DOHH2 (cell line): ENCODE data around the gene PPM1M.

Experiments used
- H3F3A ChIP-seq: fragments of 200-600 bp; sonication (generic), shearing (Covaris generic); 2 replicates; pipeline ENCODE4 v1.6.0; 2016; ENCODE audit warnings: antibody characterized with exemption, mild to moderate bottlenecking; ENCODE audit not compliant: control insufficient read depth, insufficient read depth
- H3K27ac ChIP-seq: fragments of 200-600 bp; sonication (generic); 2 replicates; pipeline ENCODE4 v1.5.1; 2014; ENCODE audit warnings: low read depth, mild to moderate bottlenecking, low read length, moderate library complexity
- H3K27me3 ChIP-seq: fragments of 200-600 bp; sonication (generic); 2 replicates; pipeline ENCODE4 v1.6.1; 2014; ENCODE audit warnings: mild to moderate bottlenecking, low read length, mixed read lengths; ENCODE audit not compliant: control insufficient read depth
- H3K36me3 ChIP-seq: fragments of 200-600 bp; sonication (generic); 2 replicates; pipeline ENCODE4 v1.6.1; 2014; ENCODE audit warnings: mild to moderate bottlenecking, low read length, moderate library complexity, mixed read lengths; ENCODE audit not compliant: control insufficient read depth
- H3K4me1 ChIP-seq: fragments of 200-600 bp; sonication (generic); 2 replicates; pipeline ENCODE4 v1.6.1; 2014; ENCODE audit warnings: mild to moderate bottlenecking, low read length, mixed read lengths; ENCODE audit not compliant: control insufficient read depth
- H3K4me2 ChIP-seq: fragments of 200-600 bp; sonication (generic); 2 replicates; pipeline ENCODE4 v1.6.0; 2014; ENCODE audit warnings: mild to moderate bottlenecking, low read length, moderate library complexity
- H3K4me3 ChIP-seq: fragments of 200-600 bp; sonication (generic); 2 replicates; pipeline ENCODE4 v1.5.1; 2014; ENCODE audit warnings: mild to moderate bottlenecking, low read length, mixed read lengths
- H3K79me2 ChIP-seq: fragments of 200-600 bp; sonication (generic); 2 replicates; pipeline ENCODE4 v1.6.1; 2014; ENCODE audit warnings: mild to moderate bottlenecking, low read length, mixed read lengths; ENCODE audit not compliant: control insufficient read depth
- H3K9me2 ChIP-seq: fragments of 200-600 bp; sonication (generic); replicated peaks from 2 replicates; pipeline ENCODE4 v1.6.1; 2014; ENCODE audit warnings: mild to moderate bottlenecking, low read length, mixed read lengths; ENCODE audit not compliant: control insufficient read depth
- H3K9me3 ChIP-seq: fragments of 200-600 bp; sonication (generic); 2 replicates; pipeline ENCODE4 v1.6.1; 2014; ENCODE audit warnings: antibody characterized with exemption, low read length, mixed read lengths; ENCODE audit not compliant: control insufficient read depth, insufficient read depth
- H4K20me1 ChIP-seq: fragments of 200-600 bp; sonication (generic); 2 replicates; pipeline ENCODE4 v1.6.0; 2014; ENCODE audit warnings: low read depth, mild to moderate bottlenecking, antibody characterized with exemption, low read length, moderate library complexity; ENCODE audit not compliant: control insufficient read depth, insufficient read depth
- CTCF ChIP-seq: fragments of 200-600 bp; sonication (generic); IDR thresholded peaks from one replicate; pipeline ENCODE4 v1.5.1; 2014; ENCODE audit warnings: antibody characterized with exemption, mild to moderate bottlenecking, low read depth, low read length; ENCODE audit not compliant: poor library complexity, severe bottlenecking
- EZH2phosphoT487 ChIP-seq: fragments of 200-600 bp; sonication (generic); IDR thresholded peaks from 2 replicates; pipeline ENCODE4 v1.6.1; 2017; ENCODE audit warnings: borderline replicate concordance, mild to moderate bottlenecking, antibody characterized with exemption, low read length, moderate library complexity, mixed read lengths

The PPM1M gene

GRCh38 chr3:52223449-52224408, 21.8 kb upstream of the PPM1M start:
- no peaks in the 10 kb centered on the region for H3K27me3 ChIP-seq
- H3K79me2 ChIP-seq: peaks cover 67% of the 10 kb centered on the region
- TF ChIP-seq EZH2phosphoT487 (no peak), CTCF (no peak)
- H3K4me2 ChIP-seq: peak overlapping the region; percentile 99
- no peaks in the 10 kb centered on the region for H3K9me3 ChIP-seq
- H3K9me2 ChIP-seq: no peaks in the 10 kb centered on the region
- H3K4me3 ChIP-seq: peak overlapping the region; percentile 99
- H4K20me1 ChIP-seq: peaks cover 8% of the 10 kb centered on the region; the same call in 1 of the 2 replicates
- peaks cover 47% of the 10 kb centered on the region for H3K4me1 ChIP-seq
- H3K27ac ChIP-seq: peak overlapping the region; percentile 95
- H3F3A ChIP-seq: peaks cover 16% of the 10 kb centered on the region
- peaks cover 73% of the 10 kb centered on the region for H3K36me3 ChIP-seq

GRCh38 chr3:52225452-52226228, 19.9 kb upstream of the PPM1M start, which contains the start of gene TLR9:
Gene TLR9 (minus strand): TSS chr3:52225645. CDS start chr3:52225529, 116 bp downstream.
- H3K27ac ChIP-seq: peak within 1 kb of the TSS; percentile 95
- peak within 1 kb of the TSS; percentile 99 for H3K4me2 ChIP-seq
- H3F3A ChIP-seq: peaks cover 16% of the 10 kb centered on the region
- no peaks in the 10 kb centered on the region for H3K27me3 ChIP-seq
- peaks cover 8% of the 10 kb centered on the region; the same call in 1 of the 2 replicates for H4K20me1 ChIP-seq
- H3K9me2 ChIP-seq: no peaks in the 10 kb centered on the region
- peaks cover 48% of the 10 kb centered on the region for H3K79me2 ChIP-seq
- H3K36me3 ChIP-seq: peaks cover 73% of the 10 kb centered on the region
- TF ChIP-seq EZH2phosphoT487 (no peak), CTCF (no peak)
- peak within 1 kb of the TSS; percentile 99 for H3K4me3 ChIP-seq
- H3K9me3 ChIP-seq: no peaks in the 10 kb centered on the region
- peaks cover 39% of the 10 kb centered on the region for H3K4me1 ChIP-seq

GRCh38 chr3:52226229-52226817, 19.2 kb upstream of the PPM1M start:
- Histone ChIP-seq H3F3A (peaks cover 16% of the 10 kb centered on the region), H3K36me3 (peaks cover 73% of the 10 kb centered on the region), H3K79me2 (peaks cover 41% of the 10 kb centered on the region), H3K27ac (peak overlapping the region; percentile 95), H3K9me3 (no peaks in the 10 kb centered on the region), H4K20me1 (peaks cover 8% of the 10 kb centered on the region; the same call in 1 of the 2 replicates), H3K4me1 (peaks cover 36% of the 10 kb centered on the region), H3K27me3 (no peaks in the 10 kb centered on the region), H3K9me2 (no peaks in the 10 kb centered on the region), H3K4me3 (peak overlapping the region; percentile 99), H3K4me2 (peak overlapping the region; percentile 99)
- TF ChIP-seq EZH2phosphoT487 (no peak), CTCF (peak; percentile 41)
